NT2/D1 (cell line): ENCODE data around the gene CLIP2.

Source experiments
- SUZ12 ChIP-seq: IDR thresholded peaks from 2 replicates; pipeline ENCODE4 v1.6.1; 2011; ENCODE audit not compliant: insufficient read length, insufficient read depth; ENCODE audit errors: extremely low read depth
- YY1 ChIP-seq: IDR thresholded peaks from 2 replicates; pipeline ENCODE4 v1.6.1; 2011; ENCODE audit not compliant: insufficient read length, insufficient read depth
- ZNF274 ChIP-seq: IDR thresholded peaks from 2 replicates; pipeline ENCODE4 v1.6.1; 2011; ENCODE audit warnings: mild to moderate bottlenecking, low read depth, low read length

DNA sequence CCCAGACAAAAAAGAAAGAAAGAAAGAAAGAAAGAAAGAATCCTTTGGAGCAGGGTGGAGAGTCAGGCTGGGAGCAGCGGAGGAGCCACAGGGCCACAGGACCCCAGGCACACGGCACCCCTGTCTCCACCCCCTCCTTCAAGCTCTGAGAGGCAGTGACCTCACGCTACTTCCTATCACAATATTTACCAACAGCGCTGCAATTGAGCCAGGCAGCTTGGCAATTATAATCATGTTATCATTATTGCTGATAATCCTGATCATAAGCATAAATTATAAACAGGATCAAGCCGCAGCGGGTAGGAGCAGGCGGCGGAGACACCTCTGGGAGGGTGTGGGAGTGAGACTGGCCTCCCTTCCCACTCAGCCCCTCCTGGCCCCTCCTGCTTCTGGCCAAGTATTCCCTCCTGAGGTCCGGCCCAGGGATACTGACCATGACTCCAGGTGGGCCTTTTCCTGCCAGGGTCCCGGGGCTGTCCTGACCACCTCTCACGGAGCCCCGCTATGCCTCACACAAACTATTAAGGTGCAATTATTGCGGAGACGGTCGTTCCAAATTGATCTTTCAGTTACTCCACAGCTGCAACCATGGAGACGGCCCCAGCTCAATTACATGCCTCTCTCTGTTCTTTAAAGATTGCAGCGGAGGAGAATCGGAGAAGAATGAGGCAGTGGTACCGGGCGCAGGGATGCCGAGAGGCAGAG lies 154.5 kb downstream of the CLIP2 start:
- TF ChIP-seq YY1 (no peak), ZNF274 (no peak), SUZ12 (no peak)
